GM23338 (cell line): Measurements from ENCODE around the gene NT5DC4. TPM values are rescaled to one million over a fixed set of nuclear protein-coding genes. Genes with fewer than 3 reads are reported as not detected.

Experiments used
- ATAC-seq: fragments of 200-7000 bp; cut with Tn5 transposase; 3 replicates; pipeline ENCODE4 v1.9.1; 2020
- DNase-seq: peaks from one replicate; pipeline ENCODE4 v3.0.0-alpha.2; 2015; ENCODE audit warnings: low spot score
- H2AFZ ChIP-seq: fragments of 200-600 bp; sonication (generic); 2 replicates; pipeline ENCODE4 v1.8.0; 2016; ENCODE audit warnings: antibody characterized with exemption, mild to moderate bottlenecking, moderate library complexity
- H3F3A ChIP-seq: fragments of 200-600 bp; sonication (generic); replicated peaks from 2 replicates; pipeline ENCODE4 v1.8.0; 2017; ENCODE audit warnings: antibody characterized with exemption, mixed run types, low read depth
- H3K27ac ChIP-seq: fragments of 200-600 bp; sonication (generic); 2 replicates; pipeline ENCODE4 v1.6.1; 2016; ENCODE audit warnings: low read depth
- H3K27me3 ChIP-seq: fragments of 200-600 bp; sonication (generic); 2 replicates; pipeline ENCODE4 v1.8.0; 2016; ENCODE audit warnings: mild to moderate bottlenecking, mixed run types, moderate library complexity; ENCODE audit not compliant: insufficient read depth
- H3K36me3 ChIP-seq: fragments of 200-600 bp; sonication (generic); 2 replicates; pipeline ENCODE4 v1.8.0; 2016; ENCODE audit warnings: mild to moderate bottlenecking; ENCODE audit not compliant: insufficient read depth
- H3K4me1 ChIP-seq: fragments of 200-600 bp; sonication (generic); 2 replicates; pipeline ENCODE4 v1.8.0; 2016; ENCODE audit warnings: mild to moderate bottlenecking, moderate library complexity; ENCODE audit not compliant: insufficient read depth
- H3K4me2 ChIP-seq: fragments of 200-600 bp; sonication (generic); 2 replicates; pipeline ENCODE4 v1.7.1; 2017; ENCODE audit warnings: mixed run types
- H3K4me3 ChIP-seq: fragments of 200-600 bp; sonication (generic); 2 replicates; pipeline ENCODE4 v1.6.1; 2016; ENCODE audit warnings: mixed run types
- H3K79me2 ChIP-seq: fragments of 200-600 bp; sonication (generic); replicated peaks from 2 replicates; pipeline ENCODE4 v1.8.0; 2017; ENCODE audit warnings: mild to moderate bottlenecking; ENCODE audit not compliant: insufficient read depth
- H3K9me2 ChIP-seq: fragments of 200-600 bp; sonication (generic); 2 replicates; pipeline ENCODE4 v1.8.0; 2017; ENCODE audit not compliant: insufficient read depth
- H4K20me1 ChIP-seq: fragments of 200-600 bp; sonication (generic); replicated peaks from 2 replicates; pipeline ENCODE4 v1.8.0; 2017; ENCODE audit warnings: mild to moderate bottlenecking; ENCODE audit not compliant: insufficient read depth
- H3K27ac Mint-ChIP-seq: 2 replicates; pipeline ENCODE4 v1.8.0; 2020; ENCODE audit warnings: inconsistent platforms, mild to moderate bottlenecking, moderate library complexity, mixed read lengths
- H3K27me3 Mint-ChIP-seq: 3 replicates; pipeline ENCODE4 v1.8.0; 2022; ENCODE audit warnings: low read depth, mild to moderate bottlenecking, moderate library complexity, mixed read lengths, inconsistent platforms; ENCODE audit not compliant: insufficient read depth, poor library complexity
- H3K36me3 Mint-ChIP-seq: 3 replicates; pipeline ENCODE4 v1.8.0; 2021; ENCODE audit warnings: low read depth, mild to moderate bottlenecking, inconsistent platforms, moderate library complexity, mixed read lengths
- H3K4me1 Mint-ChIP-seq: 3 replicates; pipeline ENCODE4 v1.8.0; 2020; ENCODE audit warnings: mild to moderate bottlenecking, inconsistent platforms, mixed read lengths
- H3K4me3 Mint-ChIP-seq: 3 replicates; pipeline ENCODE4 v1.8.0; 2021; ENCODE audit warnings: moderate library complexity, mild to moderate bottlenecking, inconsistent platforms, mixed read lengths
- H3K9me3 Mint-ChIP-seq: 3 replicates; pipeline ENCODE4 v1.8.0; 2020; ENCODE audit warnings: moderate library complexity, mild to moderate bottlenecking, inconsistent platforms, mixed read lengths
- CREB1 ChIP-seq: fragments of 250-450 bp; sonication (Bioruptor Pico); IDR thresholded peaks from 2 replicates; pipeline ENCODE4 v1.5.0; 2020; ENCODE audit warnings: low read depth, mild to moderate bottlenecking, moderate library complexity
- EZH2 ChIP-seq: fragments of 200-600 bp; sonication (generic); IDR thresholded peaks from one replicate; pipeline ENCODE4 v1.8.0; 2017; ENCODE audit warnings: antibody characterized with exemption, mild to moderate bottlenecking, low read depth; ENCODE audit not compliant: unreplicated experiment
- EZH2phosphoT487 ChIP-seq: fragments of 200-600 bp; sonication (generic); IDR thresholded peaks from one replicate; pipeline ENCODE4 v1.8.1; 2018; ENCODE audit warnings: antibody characterized with exemption; ENCODE audit not compliant: unreplicated experiment
- JUNB ChIP-seq: IDR thresholded peaks from one replicate; pipeline ENCODE4 v1.6.1; 2016; ENCODE audit warnings: antibody characterized with exemption; ENCODE audit not compliant: unreplicated experiment
- NANOG ChIP-seq: IDR thresholded peaks from 2 replicates; pipeline ENCODE4 v1.6.1; 2016; ENCODE audit warnings: antibody characterized with exemption, borderline replicate concordance
- POLR2AphosphoS5 ChIP-seq: IDR thresholded peaks from 2 replicates; pipeline ENCODE4 v1.6.1; 2016; ENCODE audit warnings: antibody characterized with exemption, low read depth
- STAT1 ChIP-seq: IDR thresholded peaks from one replicate; pipeline ENCODE4 v1.6.1; 2016; ENCODE audit warnings: antibody characterized with exemption; ENCODE audit not compliant: unreplicated experiment
- ZNF114 ChIP-seq: fragments of 250-450 bp; sonication (Bioruptor Pico); IDR thresholded peaks from 2 replicates; pipeline ENCODE4 v1.5.0; 2020; ENCODE audit warnings: mild to moderate bottlenecking, moderate library complexity
- ZNF331 ChIP-seq: fragments of 250-450 bp; sonication (Bioruptor Pico); IDR thresholded peaks from 2 replicates; pipeline ENCODE4 v1.5.0; 2020; ENCODE audit warnings: low read depth, mild to moderate bottlenecking, moderate library complexity
- polyA plus RNA-seq: library from polyadenylated mRNA; unstranded; fragments of >200 nt; fragmentation: Nextera tagmentation; extraction: Ambion mirVana; gene quantifications from 2 replicates; pipeline ENCODE4 v1.2.1, GENCODE V29; 2016
- total RNA-seq: library from RNA; depleted of rRNA; stranded (reverse); fragments of >200 nt; shearing (Covaris generic); gene quantifications from 2 replicates; pipeline ENCODE4 v1.2.3, GENCODE V29; 2014
- TF ChIP-seq, protein P1 (sequence below): IDR thresholded peaks from 2 replicates; pipeline ENCODE4 v1.6.1; 2016; ENCODE audit warnings: antibody characterized with exemption
- TF ChIP-seq, protein P2 (sequence below): IDR thresholded peaks from one replicate; pipeline ENCODE4 v1.6.1; 2018; ENCODE audit warnings: antibody characterized with exemption; ENCODE audit not compliant: unreplicated experiment
- TF ChIP-seq, protein P3 (sequence below): fragments of 250-450 bp; sonication (Bioruptor Pico); IDR thresholded peaks from 2 replicates; pipeline ENCODE4 v1.5.0; 2020; ENCODE audit warnings: mild to moderate bottlenecking, moderate library complexity
- TF ChIP-seq, protein P4 (sequence below), 2 experiments: fragments of 200-600 bp in 1 of 2; sonication (generic) in 1 of 2; conservative IDR thresholded peaks; 2 replicates each; pipeline versions ENCODE4 v1.5.1 to v1.6.1; 2016 to 2017; ENCODE audit warnings: antibody characterized with exemption in 2 of 2, low read depth in 2 of 2, mild to moderate bottlenecking in 2 of 2, moderate library complexity in 1 of 2

The NT5DC4 gene
- total and polyA plus RNA-seq, 2 experiments from 2014 or later: not detected

DNA sequence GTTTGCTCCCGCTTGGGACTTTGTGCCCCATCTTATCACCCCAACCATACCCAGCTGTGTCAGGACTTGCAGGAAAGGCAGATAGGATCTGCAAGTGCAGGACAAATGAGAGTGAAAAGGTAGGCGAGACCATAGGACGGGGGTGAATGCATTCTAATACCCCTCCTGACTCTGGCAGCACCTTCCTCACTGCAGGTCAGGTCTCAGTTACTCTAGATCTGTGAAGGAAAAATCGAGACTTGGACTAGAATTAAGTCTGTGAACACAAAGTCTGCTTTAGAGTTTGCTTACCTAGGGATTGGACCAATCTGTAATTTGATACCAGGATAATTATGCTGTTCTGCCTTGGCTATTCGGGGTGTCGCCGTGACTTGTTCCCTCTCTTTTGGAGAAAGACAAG lies 19.7 kb downstream of the NT5DC4 start:
- peaks cover 16% of the 10 kb centered on the region for H3K36me3 ChIP-seq
- TF ChIP-seq JUNB (no peak), STAT1 (no peak), CREB1 (CRISPR knock-in tag) (no peak), EZH2 (no peak), ZNF114 (CRISPR knock-in tag) (no peak), ZNF331 (CRISPR knock-in tag) (no peak), NANOG (no peak), EZH2phosphoT487 (no peak), POLR2AphosphoS5 (no peak)
- TF ChIP-seq, protein P1, sequence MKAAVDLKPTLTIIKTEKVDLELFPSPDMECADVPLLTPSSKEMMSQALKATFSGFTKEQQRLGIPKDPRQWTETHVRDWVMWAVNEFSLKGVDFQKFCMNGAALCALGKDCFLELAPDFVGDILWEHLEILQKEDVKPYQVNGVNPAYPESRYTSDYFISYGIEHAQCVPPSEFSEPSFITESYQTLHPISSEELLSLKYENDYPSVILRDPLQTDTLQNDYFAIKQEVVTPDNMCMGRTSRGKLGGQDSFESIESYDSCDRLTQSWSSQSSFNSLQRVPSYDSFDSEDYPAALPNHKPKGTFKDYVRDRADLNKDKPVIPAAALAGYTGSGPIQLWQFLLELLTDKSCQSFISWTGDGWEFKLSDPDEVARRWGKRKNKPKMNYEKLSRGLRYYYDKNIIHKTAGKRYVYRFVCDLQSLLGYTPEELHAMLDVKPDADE: no peak
- TF ChIP-seq, protein P2, sequence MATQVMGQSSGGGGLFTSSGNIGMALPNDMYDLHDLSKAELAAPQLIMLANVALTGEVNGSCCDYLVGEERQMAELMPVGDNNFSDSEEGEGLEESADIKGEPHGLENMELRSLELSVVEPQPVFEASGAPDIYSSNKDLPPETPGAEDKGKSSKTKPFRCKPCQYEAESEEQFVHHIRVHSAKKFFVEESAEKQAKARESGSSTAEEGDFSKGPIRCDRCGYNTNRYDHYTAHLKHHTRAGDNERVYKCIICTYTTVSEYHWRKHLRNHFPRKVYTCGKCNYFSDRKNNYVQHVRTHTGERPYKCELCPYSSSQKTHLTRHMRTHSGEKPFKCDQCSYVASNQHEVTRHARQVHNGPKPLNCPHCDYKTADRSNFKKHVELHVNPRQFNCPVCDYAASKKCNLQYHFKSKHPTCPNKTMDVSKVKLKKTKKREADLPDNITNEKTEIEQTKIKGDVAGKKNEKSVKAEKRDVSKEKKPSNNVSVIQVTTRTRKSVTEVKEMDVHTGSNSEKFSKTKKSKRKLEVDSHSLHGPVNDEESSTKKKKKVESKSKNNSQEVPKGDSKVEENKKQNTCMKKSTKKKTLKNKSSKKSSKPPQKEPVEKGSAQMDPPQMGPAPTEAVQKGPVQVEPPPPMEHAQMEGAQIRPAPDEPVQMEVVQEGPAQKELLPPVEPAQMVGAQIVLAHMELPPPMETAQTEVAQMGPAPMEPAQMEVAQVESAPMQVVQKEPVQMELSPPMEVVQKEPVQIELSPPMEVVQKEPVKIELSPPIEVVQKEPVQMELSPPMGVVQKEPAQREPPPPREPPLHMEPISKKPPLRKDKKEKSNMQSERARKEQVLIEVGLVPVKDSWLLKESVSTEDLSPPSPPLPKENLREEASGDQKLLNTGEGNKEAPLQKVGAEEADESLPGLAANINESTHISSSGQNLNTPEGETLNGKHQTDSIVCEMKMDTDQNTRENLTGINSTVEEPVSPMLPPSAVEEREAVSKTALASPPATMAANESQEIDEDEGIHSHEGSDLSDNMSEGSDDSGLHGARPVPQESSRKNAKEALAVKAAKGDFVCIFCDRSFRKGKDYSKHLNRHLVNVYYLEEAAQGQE: no peak
- TF ChIP-seq, protein P3, sequence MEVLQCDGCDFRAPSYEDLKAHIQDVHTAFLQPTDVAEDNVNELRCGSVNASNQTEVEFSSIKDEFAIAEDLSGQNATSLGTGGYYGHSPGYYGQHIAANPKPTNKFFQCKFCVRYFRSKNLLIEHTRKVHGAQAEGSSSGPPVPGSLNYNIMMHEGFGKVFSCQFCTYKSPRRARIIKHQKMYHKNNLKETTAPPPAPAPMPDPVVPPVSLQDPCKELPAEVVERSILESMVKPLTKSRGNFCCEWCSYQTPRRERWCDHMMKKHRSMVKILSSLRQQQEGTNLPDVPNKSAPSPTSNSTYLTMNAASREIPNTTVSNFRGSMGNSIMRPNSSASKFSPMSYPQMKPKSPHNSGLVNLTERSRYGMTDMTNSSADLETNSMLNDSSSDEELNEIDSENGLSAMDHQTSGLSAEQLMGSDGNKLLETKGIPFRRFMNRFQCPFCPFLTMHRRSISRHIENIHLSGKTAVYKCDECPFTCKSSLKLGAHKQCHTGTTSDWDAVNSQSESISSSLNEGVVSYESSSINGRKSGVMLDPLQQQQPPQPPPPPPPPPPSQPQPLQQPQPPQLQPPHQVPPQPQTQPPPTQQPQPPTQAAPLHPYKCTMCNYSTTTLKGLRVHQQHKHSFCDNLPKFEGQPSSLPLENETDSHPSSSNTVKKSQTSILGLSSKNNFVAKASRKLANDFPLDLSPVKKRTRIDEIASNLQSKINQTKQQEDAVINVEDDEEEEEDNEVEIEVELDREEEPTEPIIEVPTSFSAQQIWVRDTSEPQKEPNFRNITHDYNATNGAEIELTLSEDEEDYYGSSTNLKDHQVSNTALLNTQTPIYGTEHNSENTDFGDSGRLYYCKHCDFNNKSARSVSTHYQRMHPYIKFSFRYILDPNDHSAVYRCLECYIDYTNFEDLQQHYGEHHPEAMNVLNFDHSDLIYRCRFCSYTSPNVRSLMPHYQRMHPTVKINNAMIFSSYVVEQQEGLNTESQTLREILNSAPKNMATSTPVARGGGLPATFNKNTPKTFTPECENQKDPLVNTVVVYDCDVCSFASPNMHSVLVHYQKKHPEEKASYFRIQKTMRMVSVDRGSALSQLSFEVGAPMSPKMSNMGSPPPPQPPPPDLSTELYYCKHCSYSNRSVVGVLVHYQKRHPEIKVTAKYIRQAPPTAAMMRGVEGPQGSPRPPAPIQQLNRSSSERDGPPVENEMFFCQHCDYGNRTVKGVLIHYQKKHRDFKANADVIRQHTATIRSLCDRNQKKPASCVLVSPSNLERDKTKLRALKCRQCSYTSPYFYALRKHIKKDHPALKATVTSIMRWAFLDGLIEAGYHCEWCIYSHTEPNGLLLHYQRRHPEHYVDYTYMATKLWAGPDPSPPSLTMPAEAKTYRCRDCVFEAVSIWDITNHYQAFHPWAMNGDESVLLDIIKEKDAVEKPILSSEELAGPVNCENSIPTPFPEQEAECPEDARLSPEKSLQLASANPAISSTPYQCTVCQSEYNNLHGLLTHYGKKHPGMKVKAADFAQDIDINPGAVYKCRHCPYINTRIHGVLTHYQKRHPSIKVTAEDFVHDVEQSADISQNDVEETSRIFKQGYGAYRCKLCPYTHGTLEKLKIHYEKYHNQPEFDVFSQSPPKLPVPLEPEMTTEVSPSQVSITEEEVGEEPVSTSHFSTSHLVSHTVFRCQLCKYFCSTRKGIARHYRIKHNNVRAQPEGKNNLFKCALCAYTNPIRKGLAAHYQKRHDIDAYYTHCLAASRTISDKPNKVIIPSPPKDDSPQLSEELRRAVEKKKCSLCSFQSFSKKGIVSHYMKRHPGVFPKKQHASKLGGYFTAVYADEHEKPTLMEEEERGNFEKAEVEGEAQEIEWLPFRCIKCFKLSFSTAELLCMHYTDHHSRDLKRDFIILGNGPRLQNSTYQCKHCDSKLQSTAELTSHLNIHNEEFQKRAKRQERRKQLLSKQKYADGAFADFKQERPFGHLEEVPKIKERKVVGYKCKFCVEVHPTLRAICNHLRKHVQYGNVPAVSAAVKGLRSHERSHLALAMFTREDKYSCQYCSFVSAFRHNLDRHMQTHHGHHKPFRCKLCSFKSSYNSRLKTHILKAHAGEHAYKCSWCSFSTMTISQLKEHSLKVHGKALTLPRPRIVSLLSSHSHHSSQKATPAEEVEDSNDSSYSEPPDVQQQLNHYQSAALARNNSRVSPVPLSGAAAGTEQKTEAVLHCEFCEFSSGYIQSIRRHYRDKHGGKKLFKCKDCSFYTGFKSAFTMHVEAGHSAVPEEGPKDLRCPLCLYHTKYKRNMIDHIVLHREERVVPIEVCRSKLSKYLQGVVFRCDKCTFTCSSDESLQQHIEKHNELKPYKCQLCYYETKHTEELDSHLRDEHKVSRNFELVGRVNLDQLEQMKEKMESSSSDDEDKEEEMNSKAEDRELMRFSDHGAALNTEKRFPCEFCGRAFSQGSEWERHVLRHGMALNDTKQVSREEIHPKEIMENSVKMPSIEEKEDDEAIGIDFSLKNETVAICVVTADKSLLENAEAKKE (CRISPR knock-in tag): no peak
- TF ChIP-seq, protein P4, sequence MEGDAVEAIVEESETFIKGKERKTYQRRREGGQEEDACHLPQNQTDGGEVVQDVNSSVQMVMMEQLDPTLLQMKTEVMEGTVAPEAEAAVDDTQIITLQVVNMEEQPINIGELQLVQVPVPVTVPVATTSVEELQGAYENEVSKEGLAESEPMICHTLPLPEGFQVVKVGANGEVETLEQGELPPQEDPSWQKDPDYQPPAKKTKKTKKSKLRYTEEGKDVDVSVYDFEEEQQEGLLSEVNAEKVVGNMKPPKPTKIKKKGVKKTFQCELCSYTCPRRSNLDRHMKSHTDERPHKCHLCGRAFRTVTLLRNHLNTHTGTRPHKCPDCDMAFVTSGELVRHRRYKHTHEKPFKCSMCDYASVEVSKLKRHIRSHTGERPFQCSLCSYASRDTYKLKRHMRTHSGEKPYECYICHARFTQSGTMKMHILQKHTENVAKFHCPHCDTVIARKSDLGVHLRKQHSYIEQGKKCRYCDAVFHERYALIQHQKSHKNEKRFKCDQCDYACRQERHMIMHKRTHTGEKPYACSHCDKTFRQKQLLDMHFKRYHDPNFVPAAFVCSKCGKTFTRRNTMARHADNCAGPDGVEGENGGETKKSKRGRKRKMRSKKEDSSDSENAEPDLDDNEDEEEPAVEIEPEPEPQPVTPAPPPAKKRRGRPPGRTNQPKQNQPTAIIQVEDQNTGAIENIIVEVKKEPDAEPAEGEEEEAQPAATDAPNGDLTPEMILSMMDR (conservative IDR thresholded peaks at IDR 0.05; ENCODE audit: low read depth in 2 of 2): no peak
- H4K20me1 ChIP-seq: no peaks in the 10 kb centered on the region
- H3K36me3 Mint-ChIP-seq: peaks cover 33% of the 10 kb centered on the region
- no peak overlapping the region for H3K4me2 ChIP-seq
- no peaks in the 10 kb centered on the region for H3K9me2 ChIP-seq
- H3K27ac ChIP-seq: no peak overlapping the region
- H3K79me2 ChIP-seq: no peaks in the 10 kb centered on the region
- no peak overlapping the region for H3K4me3 Mint-ChIP-seq
- 0 out of 2 replicates have a peak overlapping the region, but pooled peaks have one; percentile 24 for H3K27ac Mint-ChIP-seq
- H3K4me1 ChIP-seq: no peaks in the 10 kb centered on the region
- H3K4me1 Mint-ChIP-seq: no peaks in the 10 kb centered on the region
- H3K27me3 Mint-ChIP-seq: no peaks in the 10 kb centered on the region
- no peak for DNase-seq
- ATAC-seq: no peak
- H3K9me3 Mint-ChIP-seq: no peaks in the 10 kb centered on the region
- H2AFZ ChIP-seq: no peak overlapping the region
- no peaks in the 10 kb centered on the region for H3K27me3 ChIP-seq
- no peaks in the 10 kb centered on the region for H3F3A ChIP-seq
- no peak overlapping the region for H3K4me3 ChIP-seq
